Pulmonary artery endothelial cell (primary cell): Measurements from ENCODE around the gene CCDC81. TPM values are rescaled to one million over a fixed set of nuclear protein-coding genes. Genes with fewer than 3 reads are reported as not detected.
"Not testable (repeated sequence)": the region's sequence is repeated elsewhere in the genome, so short reads cannot be mapped to it uniquely, and the experiment has no call there.

ENCODE experiments used
- DNase-seq: peaks from one replicate; pipeline ENCODE4 v3.0.0-alpha.2; 2011; ENCODE audit warnings: low read depth, low spot score
- total RNA-seq: library from RNA; depleted of rRNA; stranded (reverse); fragments of >200 nt; gene quantifications from 2 replicates; pipeline ENCODE4 v1.2.3, GENCODE V29; 2014

CCDC81 gene
- total RNA-seq, 1 donor from 2014 or later: 0.53 TPM

- DNase-seq: no peak
Observed at GRCh38 chr11:86386746-86387145, 12.1 kb downstream of the CCDC81 start.

GRCh38 chr11:86388198-86388597, 13.5 kb downstream of the CCDC81 start:
- no peak for DNase-seq

GRCh38 chr11:86390487-86390886, 15.8 kb downstream of the CCDC81 start:
- no peak for DNase-seq

GRCh38 chr11:86395061-86395551, 20.4 kb downstream of the CCDC81 start:
- no peak for DNase-seq

- no peak for DNase-seq
Observed at GRCh38 chr11:86396396-86396795, 21.7 kb downstream of the CCDC81 start.

GRCh38 chr11:86397351-86397750, 22.7 kb downstream of the CCDC81 start:
- DNase-seq: no peak

- DNase-seq: no peak
Observed at GRCh38 chr11:86398106-86398505, 23.4 kb downstream of the CCDC81 start.

GRCh38 chr11:86403458-86403857, 28.8 kb downstream of the CCDC81 start:
- DNase-seq: no peak

GRCh38 chr11:86408845-86409244, 34.2 kb downstream of the CCDC81 start:
- no peak for DNase-seq

GRCh38 chr11:86414032-86414431, 39.3 kb downstream of the CCDC81 start:
- DNase-seq: no peak

- no peak for DNase-seq
Observed at GRCh38 chr11:86415026-86415425, 40.3 kb downstream of the CCDC81 start.

GRCh38 chr11:86416494-86416893, 41.8 kb downstream of the CCDC81 start:
- no peak for DNase-seq

GRCh38 chr11:86416951-86417350, 42.3 kb downstream of the CCDC81 start:
- not testable (repeated sequence) for DNase-seq

GRCh38 chr11:86418106-86418505, 43.4 kb downstream of the CCDC81 start:
- no peak for DNase-seq

- DNase-seq: no peak
Observed at GRCh38 chr11:86418513-86418912, 43.8 kb downstream of the CCDC81 start.

GRCh38 chr11:86418917-86419316, 44.2 kb downstream of the CCDC81 start:
- no peak for DNase-seq

- DNase-seq: no peak
Observed at GRCh38 chr11:86421946-86422345, 47.3 kb downstream of the CCDC81 start.

- no peak for DNase-seq
Observed at GRCh38 chr11:86422371-86422770, 47.7 kb downstream of the CCDC81 start.

- not testable (repeated sequence) for DNase-seq
Observed at GRCh38 chr11:86423488-86423887, 48.8 kb downstream of the CCDC81 start.

GRCh38 chr11:86427441-86427840, 52.8 kb downstream of the CCDC81 start:
- DNase-seq: no peak

GRCh38 chr11:86431258-86431657, 56.6 kb downstream of the CCDC81 start:
- no peak for DNase-seq

GRCh38 chr11:86433361-86434095, 58.8 kb downstream of the CCDC81 start:
- DNase-seq: not testable (repeated sequence)

- no peak for DNase-seq
Observed at GRCh38 chr11:86435711-86436110, 61.0 kb downstream of the CCDC81 start.
